Lung (tissue), 12 donors: Measurements from ENCODE around the gene EFL1. TPM values are rescaled to one million over a fixed set of nuclear protein-coding genes. Genes with fewer than 3 reads are reported as not detected.

ENCODE experiments used
- ATAC-seq: fragments of 200-7000 bp; cut with Tn5 transposase; one replicate; pipeline ENCODE4 v1.9.1; 2020; ENCODE audit warnings: moderate number of reproducible peaks; ENCODE audit not compliant: insufficient read depth, low FRiP score
- DNase-seq, 3 donors: peaks; one replicate each; pipeline ENCODE4 v3.0.0-alpha.2; 2013 to 2017
- H3K27ac ChIP-seq, 2 donors: one replicate each; pipeline ENCODE4 v1.5.1; 2013; ENCODE audit warnings: mild to moderate bottlenecking in 2 of 2, moderate library complexity in 2 of 2, control low read depth in 1 of 2, inconsistent platforms in 1 of 2, low read depth in 1 of 2, low read length in 1 of 2
- H3K27me3 ChIP-seq, 3 donors: one replicate each; pipeline ENCODE4 v1.5.1; 2013; ENCODE audit warnings: low read length in 2 of 3; ENCODE audit not compliant: control insufficient read depth in 3 of 3, insufficient read depth in 3 of 3
- H3K36me3 ChIP-seq, 4 donors: one replicate each; pipeline ENCODE4 v1.5.1; 2013; ENCODE audit warnings: low read length in 4 of 4, mild to moderate bottlenecking in 1 of 4, moderate library complexity in 1 of 4; ENCODE audit not compliant: control insufficient read depth in 4 of 4, insufficient read depth in 4 of 4
- H3K4me1 ChIP-seq, 5 donors: one replicate each; pipeline ENCODE4 v1.5.1; 2013; ENCODE audit warnings: low read length in 5 of 5, mild to moderate bottlenecking in 2 of 5, moderate library complexity in 1 of 5; ENCODE audit not compliant: control insufficient read depth in 5 of 5, insufficient read depth in 5 of 5
- H3K4me3 ChIP-seq: one replicate; pipeline ENCODE4 v1.5.1; 2013; ENCODE audit warnings: mild to moderate bottlenecking, control low read depth, moderate library complexity
- H3K9ac ChIP-seq, 2 donors: one replicate each; pipeline ENCODE4 v1.5.1; 2013; ENCODE audit warnings: low read length in 2 of 2, control low read depth in 1 of 2; ENCODE audit not compliant: insufficient read depth in 1 of 2
- H3K9me3 ChIP-seq, 4 donors: one replicate each; pipeline ENCODE4 v1.5.1; 2013; ENCODE audit warnings: low read length in 3 of 4, mild to moderate bottlenecking in 1 of 4, moderate library complexity in 1 of 4; ENCODE audit not compliant: control insufficient read depth in 4 of 4, insufficient read depth in 3 of 4
- WGBS, 2 donors: extraction: QIAGEN DNeasy Blood & Tissue Kit; methylation state at CpG; one replicate each; pipeline ENCODE4 v1.1.7; 2013; 5-methylcytosine and 5-hydroxymethylcytosine counted together
- polyA plus RNA-seq, 2 donors: library from polyadenylated mRNA; stranded (reverse); fragments of 200-250 nt; gene quantifications; one replicate each; pipeline ENCODE4 v1.2.1, GENCODE V29; 2013
- total RNA-seq, 2 donors: library from RNA; depleted of rRNA in 1 of 2; stranded (reverse); fragments of >200 nt in 1 of 2; gene quantifications; one replicate each; pipeline ENCODE4 v1.2.1, GENCODE V29; 2014 to 2021
- TF ChIP-seq, protein P1 (sequence below): IDR thresholded peaks from 2 replicates; pipeline ENCODE4 v1.5.1; 2012; ENCODE audit warnings: mild to moderate bottlenecking; ENCODE audit errors: control extremely low read depth, extremely low read depth
- donor health status: control.
- donor health status: control.
- donor health status: Bipolar disorder and iron deficiency.
- donor health status: healthy.
- donor health status: DM: yes; HTN: yes; CAD: no.

Gene EFL1
- total and polyA plus RNA-seq, 4 donors: 4.1 to 22.9 (median 11.5) TPM

DNA sequence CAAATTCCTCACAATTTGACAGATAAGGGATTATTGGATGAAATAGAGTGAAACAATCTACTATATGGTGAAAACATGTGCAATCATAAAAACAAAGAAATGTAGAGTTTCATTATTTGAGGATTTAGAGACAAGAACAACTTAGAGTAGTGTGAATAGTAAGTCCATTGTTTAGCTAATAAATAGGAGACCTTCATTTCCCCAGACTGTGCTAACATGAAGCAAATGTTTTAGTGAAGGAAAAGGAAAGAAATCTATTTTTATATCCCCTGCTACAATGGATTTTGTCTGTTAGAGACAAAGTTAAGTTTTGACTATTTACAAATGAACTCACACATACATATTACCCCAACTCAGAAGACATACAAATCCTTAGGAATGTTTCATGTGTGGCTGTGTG is 77.8 kb downstream of the EFL1 start:
- H3K9ac ChIP-seq: no peak overlapping the region
- H3K4me1 ChIP-seq: peaks cover 0 to 16% (median 9%) of the 10 kb centered on the region in 5 donors
- no peaks in the 10 kb centered on the region for H3K36me3 ChIP-seq
- DNase-seq (peak in 1 of 3 donors; percentile 6), ATAC-seq (no peak)
- H3K4me3 ChIP-seq: no peak overlapping the region
- TF ChIP-seq, protein P1, sequence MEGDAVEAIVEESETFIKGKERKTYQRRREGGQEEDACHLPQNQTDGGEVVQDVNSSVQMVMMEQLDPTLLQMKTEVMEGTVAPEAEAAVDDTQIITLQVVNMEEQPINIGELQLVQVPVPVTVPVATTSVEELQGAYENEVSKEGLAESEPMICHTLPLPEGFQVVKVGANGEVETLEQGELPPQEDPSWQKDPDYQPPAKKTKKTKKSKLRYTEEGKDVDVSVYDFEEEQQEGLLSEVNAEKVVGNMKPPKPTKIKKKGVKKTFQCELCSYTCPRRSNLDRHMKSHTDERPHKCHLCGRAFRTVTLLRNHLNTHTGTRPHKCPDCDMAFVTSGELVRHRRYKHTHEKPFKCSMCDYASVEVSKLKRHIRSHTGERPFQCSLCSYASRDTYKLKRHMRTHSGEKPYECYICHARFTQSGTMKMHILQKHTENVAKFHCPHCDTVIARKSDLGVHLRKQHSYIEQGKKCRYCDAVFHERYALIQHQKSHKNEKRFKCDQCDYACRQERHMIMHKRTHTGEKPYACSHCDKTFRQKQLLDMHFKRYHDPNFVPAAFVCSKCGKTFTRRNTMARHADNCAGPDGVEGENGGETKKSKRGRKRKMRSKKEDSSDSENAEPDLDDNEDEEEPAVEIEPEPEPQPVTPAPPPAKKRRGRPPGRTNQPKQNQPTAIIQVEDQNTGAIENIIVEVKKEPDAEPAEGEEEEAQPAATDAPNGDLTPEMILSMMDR: no peak
- H3K27me3 ChIP-seq: no peaks in the 10 kb centered on the region
- H3K27ac ChIP-seq: no peak overlapping the region
- H3K9me3 ChIP-seq: no peaks in the 10 kb centered on the region

DNA sequence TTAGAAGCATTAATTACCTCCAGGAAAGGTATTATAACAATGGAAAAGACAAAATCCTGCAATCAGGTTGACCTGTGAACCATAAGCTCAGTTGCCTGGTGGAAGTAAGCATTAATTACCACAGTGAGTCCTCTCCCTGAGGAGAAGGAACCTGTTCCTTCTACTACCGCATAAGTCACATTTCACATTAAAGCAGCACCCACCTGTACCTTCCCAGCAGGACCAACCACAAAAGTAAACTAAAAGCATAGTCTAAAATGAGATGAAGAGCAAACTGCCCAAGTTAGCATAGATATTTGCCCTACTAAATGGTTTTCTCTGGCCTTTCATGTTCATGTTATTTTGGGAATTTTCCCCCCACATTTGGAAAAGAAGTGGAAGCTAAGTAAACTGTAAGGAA is 78.2 kb downstream of the EFL1 start:
- Histone ChIP-seq H3K4me1 (peaks cover 0 to 16% (median 9%) of the 10 kb centered on the region in 5 donors), H3K4me3 (no peak overlapping the region), H3K27ac (no peak overlapping the region), H3K36me3 (no peaks in the 10 kb centered on the region), H3K9ac (no peak overlapping the region), H3K27me3 (no peaks in the 10 kb centered on the region), H3K9me3 (no peaks in the 10 kb centered on the region)
- TF ChIP-seq, protein P1: no peak
- ATAC-seq (no peak), DNase-seq (no peak)
- 88 to 99% methylated on average over 1 of the region's 1 CpG for WGBS, 2 donors

DNA sequence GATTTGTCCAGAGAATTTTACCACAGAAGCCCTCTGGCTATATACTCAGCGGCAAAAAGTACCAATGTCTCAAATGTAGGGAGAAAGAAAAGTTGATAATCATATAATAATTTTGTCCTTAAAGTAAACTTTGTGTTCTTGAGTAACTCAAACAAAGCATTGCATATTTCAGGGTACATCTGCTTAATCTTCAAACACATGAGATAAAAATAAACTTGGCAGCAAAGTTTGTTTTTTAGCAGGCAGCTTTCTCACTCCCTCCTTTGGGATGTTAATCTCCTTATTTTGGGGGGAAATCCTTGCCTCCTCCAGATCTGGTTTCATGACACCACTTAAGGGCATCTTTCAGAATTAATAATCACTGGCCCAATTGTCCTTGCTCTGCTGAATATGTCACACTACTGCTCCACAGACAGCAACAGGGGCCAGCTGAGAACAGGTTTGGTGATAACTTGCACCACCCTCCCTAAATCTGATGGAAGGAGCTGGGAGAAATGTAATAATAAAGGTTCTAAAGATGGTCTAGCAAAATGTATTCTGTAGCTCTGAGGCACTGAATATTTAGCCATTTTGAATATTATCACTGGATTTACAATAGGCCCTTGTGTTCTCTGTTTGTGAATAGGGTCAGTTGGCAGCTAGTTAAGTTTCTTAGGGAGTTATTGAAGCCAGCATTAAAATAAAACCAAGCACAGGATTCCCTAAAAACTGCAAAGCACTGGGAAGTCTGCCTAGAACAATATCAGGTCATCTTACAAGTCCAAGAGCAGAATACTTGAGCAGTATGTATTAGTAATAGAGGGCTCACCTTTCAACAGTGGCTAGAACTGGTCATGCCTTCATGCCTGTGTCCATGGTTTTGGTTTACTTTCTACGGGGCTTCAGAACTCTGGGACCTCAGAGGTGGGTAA is 79.2 kb downstream of the EFL1 start:
- Histone ChIP-seq H3K4me3 (no peak overlapping the region), H3K27ac (no peak overlapping the region), H3K27me3 (no peaks in the 10 kb centered on the region), H3K9ac (no peak overlapping the region), H3K9me3 (no peaks in the 10 kb centered on the region), H3K36me3 (no peaks in the 10 kb centered on the region), H3K4me1 (peaks cover 0 to 16% (median 9%) of the 10 kb centered on the region in 5 donors)
- WGBS, 2 donors: 84 to 94% methylated on average over 2 of the region's 2 CpGs
- ATAC-seq: no peak
- DNase-seq: peak in 1 of 3 donors; percentile 51
- TF ChIP-seq, protein P1: no peak
